NCI-H69 (cell line): ENCODE measurements around the gene PBX3.
A peak's percentile ranks its signal among the peaks of the same experiment; 100 is the strongest.

ENCODE experiments used
- DNase-seq: peaks from one replicate; lab custom pipeline; 2025; lab: John Stamatoyannopoulos, UW

The PBX3 gene

GRCh38 chr9:125747053-125747764 lies at the start of gene PBX3:
PBX3 (plus strand) TSS chr9:125747373.
- DNase-seq = peak; percentile 90

DNA sequence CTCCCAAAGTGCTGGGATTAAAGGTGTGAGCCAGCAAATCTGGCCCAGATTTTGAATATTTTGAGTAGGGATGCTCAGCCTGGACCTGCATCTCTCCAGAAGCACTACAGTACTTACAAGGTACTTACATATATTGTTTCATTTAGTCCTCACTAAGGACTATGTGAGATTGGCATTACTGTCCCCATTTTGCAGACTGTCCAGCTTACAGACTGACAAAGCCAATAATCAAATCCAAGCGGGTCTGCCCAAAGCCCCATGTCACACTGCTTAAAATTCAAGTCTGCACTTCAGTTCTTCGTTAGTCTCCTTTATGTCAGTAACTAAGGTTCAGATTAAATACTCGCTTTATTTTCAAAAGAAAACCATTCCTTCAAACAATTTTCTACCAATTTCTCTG lies 47.3 kb upstream of the PBX3 start:
- DNase-seq = no peak

- peak; percentile 21 for DNase-seq
Measured at GRCh38 chr9:125700791-125701190, 46.4 kb upstream of the PBX3 start.

DNA sequence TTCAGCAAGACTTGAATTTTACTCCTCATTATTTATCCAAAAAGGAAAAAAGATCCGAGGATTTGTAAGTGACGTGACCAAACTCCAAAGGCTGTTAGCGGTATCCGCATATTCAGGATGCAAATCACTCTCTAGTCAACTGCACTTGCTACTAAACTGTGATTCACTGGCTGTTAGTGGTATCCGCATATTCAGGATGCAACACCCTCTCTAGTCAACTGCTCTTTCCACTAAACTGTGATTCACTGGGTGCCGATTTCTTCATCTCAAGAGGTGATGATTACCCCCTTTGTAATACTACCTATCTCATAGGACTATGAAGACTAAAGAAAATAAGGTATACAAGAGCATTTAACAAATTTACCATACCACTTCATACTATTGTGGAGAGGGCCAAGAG lies 45.8 kb upstream of the PBX3 start:
- no peak for DNase-seq

DNA sequence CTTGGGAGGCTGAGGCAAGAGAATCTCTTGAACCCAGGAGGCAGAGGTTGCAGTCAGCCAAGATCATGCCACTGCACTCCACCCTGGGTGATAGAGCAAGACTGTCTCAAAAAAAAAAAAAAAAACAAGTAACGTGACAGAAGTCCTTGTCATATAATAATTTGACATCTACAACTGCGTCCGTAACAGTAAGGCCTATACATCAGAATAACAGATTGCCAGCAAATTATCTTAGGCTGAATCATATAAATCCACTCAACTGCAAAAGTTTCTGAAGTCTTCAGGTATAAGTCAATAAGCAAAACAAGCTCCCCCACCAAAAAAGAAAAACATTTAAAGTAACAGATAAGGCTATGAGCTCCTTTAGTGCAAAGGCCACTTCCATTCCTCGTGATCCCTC lies 43.5 kb upstream of the PBX3 start:
- DNase-seq = no peak

- no peak for DNase-seq
Measured at GRCh38 chr9:125705893-125706292, 41.3 kb upstream of the PBX3 start.

- peak; percentile 99 for DNase-seq
Measured at GRCh38 chr9:125706651-125707471, 40.3 kb upstream of the PBX3 start, which contains the start of gene MAPKAP1. MAPKAP1 (minus strand) TSS chr9:125707208; CDS start chr9:125672574, 34,634 bp downstream.

- no peak for DNase-seq
Measured at GRCh38 chr9:125707472-125707804, 39.7 kb upstream of the PBX3 start.

DNA sequence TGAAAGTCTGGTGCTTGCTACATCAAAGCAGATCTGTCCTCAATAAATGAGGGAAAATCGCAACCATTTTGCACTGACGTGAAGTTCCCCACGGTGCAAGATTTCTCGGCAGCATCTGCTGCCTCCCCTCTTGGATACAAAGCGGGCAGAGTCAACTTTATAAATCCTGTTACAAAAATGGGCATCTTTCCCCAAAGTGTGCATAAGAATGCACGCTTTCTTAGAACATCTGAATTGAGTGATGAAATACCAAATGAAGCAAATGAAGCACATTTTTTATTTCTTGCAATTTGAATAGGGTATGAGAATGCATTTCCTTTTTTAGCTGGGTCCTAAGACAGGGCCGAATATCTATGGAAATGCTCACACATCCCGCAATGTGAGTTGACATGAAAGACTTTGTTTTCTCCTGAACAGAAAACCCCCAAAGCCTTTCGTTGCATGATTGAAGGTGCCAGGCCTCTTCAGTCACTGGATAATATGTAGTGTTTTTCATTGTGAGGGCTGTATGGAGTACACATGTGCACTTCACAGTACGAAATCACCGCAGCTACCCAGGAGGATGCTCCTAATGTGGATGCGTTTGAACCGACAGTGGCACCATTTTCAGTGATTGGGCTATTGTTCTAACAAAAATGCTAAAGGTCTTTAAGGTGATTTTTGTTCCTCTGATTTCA lies 20.6 kb upstream of the PBX3 start:
- no peak for DNase-seq

GRCh38 chr9:125730168-125730567 lies 17.0 kb upstream of the PBX3 start:
- DNase-seq = no peak

GRCh38 chr9:125732562-125732961 lies 14.6 kb upstream of the PBX3 start:
- peak; percentile 22 for DNase-seq

- no peak for DNase-seq
Measured at GRCh38 chr9:125739436-125739835, 7.7 kb upstream of the PBX3 start.

GRCh38 chr9:125742657-125743056 lies 4.5 kb upstream of the PBX3 start:
- DNase-seq = no peak

- DNase-seq = peak; percentile 92
Measured at GRCh38 chr9:125743682-125744428, 3.3 kb upstream of the PBX3 start.

- DNase-seq = peak; percentile 28
Measured at GRCh38 chr9:125744616-125745015, 2.6 kb upstream of the PBX3 start.

DNA sequence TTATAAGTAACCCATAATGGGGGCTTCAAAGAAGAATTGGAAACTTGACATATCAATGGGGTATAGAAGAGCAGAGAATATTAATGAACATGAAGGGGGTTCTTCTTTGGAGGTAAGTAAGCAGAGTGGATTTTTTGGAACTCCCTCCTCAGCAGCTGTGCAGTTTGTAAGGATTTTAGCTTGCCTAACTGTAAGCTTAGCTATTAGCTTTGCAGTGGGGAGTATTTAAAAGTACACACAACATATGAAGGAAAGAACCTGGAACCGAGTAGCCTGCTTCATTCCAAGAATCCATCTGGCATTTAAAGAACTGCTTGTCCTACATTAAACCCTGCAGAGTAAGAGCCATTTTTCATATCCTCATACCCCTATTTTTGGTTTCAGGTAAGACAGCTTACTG lies 2.2 kb upstream of the PBX3 start:
- peak; percentile 39 for DNase-seq

DNA sequence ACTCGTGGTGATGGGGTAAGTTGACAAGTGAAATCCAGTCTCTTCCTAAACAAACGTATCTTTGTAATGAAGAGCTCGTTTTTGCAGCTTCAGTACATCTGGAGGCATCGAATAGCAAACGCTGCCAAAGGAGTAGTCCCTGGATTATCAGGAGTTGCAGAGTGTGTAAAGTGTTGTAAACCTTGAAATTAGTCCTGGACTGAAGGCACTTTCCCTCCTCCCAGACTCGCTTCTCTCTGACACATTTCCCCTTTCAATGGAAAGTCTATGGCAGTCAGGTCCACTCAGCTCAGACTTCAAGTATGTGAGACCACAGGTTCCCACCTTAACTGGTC lies 1.5 kb upstream of the PBX3 start:
- no peak for DNase-seq

DNA sequence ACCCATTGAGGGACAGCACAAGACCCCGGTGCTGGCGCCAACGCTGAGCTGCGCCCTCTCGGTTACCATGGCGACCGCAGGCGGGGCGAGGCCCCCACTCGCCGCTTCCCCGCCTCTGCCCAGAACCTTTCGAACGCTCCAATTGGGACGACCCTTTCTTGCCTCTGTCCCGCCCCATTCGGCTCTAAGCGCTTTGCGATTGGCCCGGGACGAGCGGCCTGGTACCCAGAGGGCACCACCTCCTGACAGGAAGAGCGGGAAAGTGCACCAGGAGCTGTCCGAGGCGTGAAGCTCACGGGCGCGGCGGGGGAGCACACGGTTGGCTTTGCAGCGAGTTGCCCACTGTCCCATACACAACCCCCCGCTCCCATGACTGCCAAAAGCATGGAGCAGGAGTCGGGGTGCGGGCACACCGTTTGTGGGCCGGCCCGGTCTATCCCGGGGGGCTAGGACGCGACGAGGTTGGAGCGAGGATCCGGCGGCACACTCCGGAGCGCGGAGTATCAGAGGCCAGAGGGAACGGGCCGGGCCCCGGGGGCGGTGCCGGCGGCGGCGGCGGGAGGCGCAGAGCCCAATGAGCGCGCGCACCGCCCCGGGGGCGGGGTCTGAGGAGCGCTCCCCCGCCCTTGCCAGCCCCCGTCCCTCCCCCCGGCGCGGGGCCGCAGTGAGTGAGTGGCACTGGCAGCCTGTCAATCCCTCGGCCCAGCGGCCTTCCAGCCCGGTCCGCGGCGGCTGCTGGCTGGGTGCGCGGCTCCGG lies 978 bp upstream of the PBX3 start:
- peak; percentile 99 for DNase-seq

DNA sequence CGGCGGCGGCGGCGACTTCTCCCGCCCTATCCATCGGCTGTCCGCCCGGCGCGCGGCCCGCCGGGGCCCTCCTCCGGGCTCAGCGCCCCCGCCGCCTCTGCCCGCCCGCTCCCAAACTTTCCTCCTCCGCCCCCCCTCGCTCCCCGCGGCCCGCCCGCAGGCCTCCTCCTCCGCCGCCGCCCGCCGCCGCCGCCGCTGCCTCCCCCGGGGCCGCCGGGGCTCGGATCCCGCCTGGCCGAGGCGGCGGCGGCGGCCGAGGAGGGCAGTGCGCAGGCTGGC lies 460 bp upstream of the PBX3 start:
- no peak for DNase-seq

DNA sequence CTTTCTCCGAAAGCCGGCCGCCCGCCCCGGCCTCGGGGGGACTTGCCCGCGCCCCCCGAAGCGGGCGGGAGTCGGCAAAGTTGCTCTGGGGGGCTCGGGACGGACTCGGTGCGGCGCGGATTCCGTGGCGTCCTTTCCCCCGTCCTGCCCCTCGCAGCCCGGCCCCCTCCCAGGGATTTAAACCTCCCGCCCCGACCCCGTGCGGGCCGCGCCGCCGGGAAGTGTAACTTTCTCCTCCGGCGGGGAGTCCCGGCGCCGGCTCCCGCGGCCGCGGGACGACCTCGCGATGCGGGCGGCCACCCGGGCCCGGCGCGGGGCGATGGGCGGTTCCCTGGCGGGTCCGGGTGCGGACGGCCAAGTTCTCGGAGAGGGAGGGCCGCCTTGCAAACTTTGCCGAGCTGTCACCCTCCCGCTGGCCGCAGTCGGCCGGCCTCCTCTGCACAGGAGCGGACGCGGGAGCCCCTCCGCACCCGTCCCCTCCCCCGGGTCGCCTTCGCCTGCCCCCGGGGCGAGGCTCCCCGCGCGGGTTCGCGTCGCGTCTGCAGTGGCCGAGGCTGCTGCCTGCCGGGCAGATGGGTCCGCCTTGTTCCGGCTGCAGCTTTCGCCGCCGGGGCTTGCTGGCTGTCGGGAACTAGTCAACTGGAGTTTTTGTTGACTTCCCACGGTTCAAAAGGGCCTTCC lies 732 bp downstream of the PBX3 start:
- peak; percentile 73 for DNase-seq

- DNase-seq = peak; percentile 77
Measured at GRCh38 chr9:125748446-125749099, 1.4 kb downstream of the PBX3 start.
